PFSK-1 (cell line): ENCODE data around the gene LYPD6B.

Source experiments
- REST ChIP-seq, 2 experiments: IDR thresholded peaks; 2 replicates each; pipeline versions ENCODE4 v1.6.1 to v1.8.0; 2011 to 2012; ENCODE audit warnings: low read depth in 2 of 2, low read length in 2 of 2, control low read depth in 1 of 2, inconsistent platforms in 1 of 2, mild to moderate bottlenecking in 1 of 2, moderate library complexity in 1 of 2; ENCODE audit not compliant: insufficient read depth in 1 of 2
- TAF1 ChIP-seq: IDR thresholded peaks from 2 replicates; pipeline ENCODE4 v1.6.1; 2012; ENCODE audit warnings: low read length, control low read depth, borderline replicate concordance; ENCODE audit not compliant: insufficient read depth

- TF ChIP-seq TAF1 (no peak), REST (IDR thresholded peaks at IDR 0.05; ENCODE audit: insufficient read depth in 1 of 2, low read depth in 2 of 2, low read length in 2 of 2) (no peak)
These were observed at the start of gene LYPD6B for GRCh38 chr2:149038442-149039212.
